ENCODE results near the gene VSX1.

The VSX1 gene

GRCh38 chr20:25081730-25082497 is at the start of gene VSX1:
TSS of gene VSX1 (minus strand) at chr20:25082141. CDS start at chr20:25082096, 45 bp downstream.
- in situ Hi-C loops (cut with HindIII; ENCODE audit: low sequenced_read_pairs) = no loop called here

- in situ Hi-C loops (cut with HindIII; ENCODE audit: low sequenced_read_pairs) = no loop called here
These were observed 48.0 kb upstream of the VSX1 start for GRCh38 chr20:25129908-25130307.

GRCh38 chr20:25129428-25129827 is 47.5 kb upstream of the VSX1 start:
- in situ Hi-C loops (cut with HindIII; ENCODE audit: low sequenced_read_pairs) = no loop called here

GRCh38 chr20:25128649-25129048 is 46.7 kb upstream of the VSX1 start:
- in situ Hi-C loops (cut with HindIII; ENCODE audit: low sequenced_read_pairs) = no loop called here

- in situ Hi-C loops (cut with HindIII; ENCODE audit: low sequenced_read_pairs) = no loop called here
These were observed 46.0 kb upstream of the VSX1 start for GRCh38 chr20:25127761-25128537.

GRCh38 chr20:25126204-25127029 is 44.5 kb upstream of the VSX1 start:
- in situ Hi-C loops (cut with HindIII; ENCODE audit: low sequenced_read_pairs) = no loop called here

- in situ Hi-C loops (cut with HindIII; ENCODE audit: low sequenced_read_pairs) = no loop called here
These were observed 43.7 kb upstream of the VSX1 start for GRCh38 chr20:25125636-25126035.

GRCh38 chr20:25120920-25121319 is 39.0 kb upstream of the VSX1 start:
- in situ Hi-C loops (cut with HindIII; ENCODE audit: low sequenced_read_pairs) = no loop called here

- in situ Hi-C loops (cut with HindIII; ENCODE audit: low sequenced_read_pairs) = no loop called here
These were observed 38.5 kb upstream of the VSX1 start for GRCh38 chr20:25120457-25120856.

- in situ Hi-C loops (cut with HindIII; ENCODE audit: low sequenced_read_pairs) = no loop called here
These were observed 36.6 kb upstream of the VSX1 start for GRCh38 chr20:25118529-25118928.

GRCh38 chr20:25117990-25118389 is 36.0 kb upstream of the VSX1 start:
- in situ Hi-C loops (cut with HindIII; ENCODE audit: low sequenced_read_pairs) = no loop called here

- in situ Hi-C loops (cut with HindIII; ENCODE audit: low sequenced_read_pairs) = no loop called here
These were observed 35.0 kb upstream of the VSX1 start for GRCh38 chr20:25116739-25117458.

GRCh38 chr20:25103526-25103925 is 21.6 kb upstream of the VSX1 start:
- in situ Hi-C loops (cut with HindIII; ENCODE audit: low sequenced_read_pairs) = no loop called here

GRCh38 chr20:25100914-25101313 is 19.0 kb upstream of the VSX1 start:
- in situ Hi-C loops (cut with HindIII; ENCODE audit: low sequenced_read_pairs) = no loop called here

GRCh38 chr20:25099601-25100140 is 17.7 kb upstream of the VSX1 start:
- in situ Hi-C loops (cut with HindIII; ENCODE audit: low sequenced_read_pairs) = no loop called here

GRCh38 chr20:25097498-25097897 is 15.6 kb upstream of the VSX1 start:
- in situ Hi-C loops (cut with HindIII; ENCODE audit: low sequenced_read_pairs) = no loop called here

GRCh38 chr20:25090492-25091429 is 8.8 kb upstream of the VSX1 start:
- in situ Hi-C loops (cut with HindIII; ENCODE audit: low sequenced_read_pairs) = no loop called here

GRCh38 chr20:25089662-25090061 is 7.7 kb upstream of the VSX1 start:
- in situ Hi-C loops (cut with HindIII; ENCODE audit: low sequenced_read_pairs) = no loop called here

- in situ Hi-C loops (cut with HindIII; ENCODE audit: low sequenced_read_pairs) = no loop called here
These were observed 7.2 kb upstream of the VSX1 start for GRCh38 chr20:25089096-25089495.
